HG03064 (cell line): ENCODE measurements around the gene CALR3.
"Not testable (repeated sequence)": the region's sequence is repeated elsewhere in the genome, so short reads cannot be mapped to it uniquely, and the experiment has no call there.

Source experiments
- ATAC-seq: cut with Tn5 transposase; IDR thresholded peaks from one replicate; pipeline ENCODE4 v1.9.1; 2021; ENCODE audit warnings: low read depth; ENCODE audit not compliant: unreplicated experiment

The CALR3 gene, protein sequence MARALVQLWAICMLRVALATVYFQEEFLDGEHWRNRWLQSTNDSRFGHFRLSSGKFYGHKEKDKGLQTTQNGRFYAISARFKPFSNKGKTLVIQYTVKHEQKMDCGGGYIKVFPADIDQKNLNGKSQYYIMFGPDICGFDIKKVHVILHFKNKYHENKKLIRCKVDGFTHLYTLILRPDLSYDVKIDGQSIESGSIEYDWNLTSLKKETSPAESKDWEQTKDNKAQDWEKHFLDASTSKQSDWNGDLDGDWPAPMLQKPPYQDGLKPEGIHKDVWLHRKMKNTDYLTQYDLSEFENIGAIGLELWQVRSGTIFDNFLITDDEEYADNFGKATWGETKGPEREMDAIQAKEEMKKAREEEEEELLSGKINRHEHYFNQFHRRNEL

DNA sequence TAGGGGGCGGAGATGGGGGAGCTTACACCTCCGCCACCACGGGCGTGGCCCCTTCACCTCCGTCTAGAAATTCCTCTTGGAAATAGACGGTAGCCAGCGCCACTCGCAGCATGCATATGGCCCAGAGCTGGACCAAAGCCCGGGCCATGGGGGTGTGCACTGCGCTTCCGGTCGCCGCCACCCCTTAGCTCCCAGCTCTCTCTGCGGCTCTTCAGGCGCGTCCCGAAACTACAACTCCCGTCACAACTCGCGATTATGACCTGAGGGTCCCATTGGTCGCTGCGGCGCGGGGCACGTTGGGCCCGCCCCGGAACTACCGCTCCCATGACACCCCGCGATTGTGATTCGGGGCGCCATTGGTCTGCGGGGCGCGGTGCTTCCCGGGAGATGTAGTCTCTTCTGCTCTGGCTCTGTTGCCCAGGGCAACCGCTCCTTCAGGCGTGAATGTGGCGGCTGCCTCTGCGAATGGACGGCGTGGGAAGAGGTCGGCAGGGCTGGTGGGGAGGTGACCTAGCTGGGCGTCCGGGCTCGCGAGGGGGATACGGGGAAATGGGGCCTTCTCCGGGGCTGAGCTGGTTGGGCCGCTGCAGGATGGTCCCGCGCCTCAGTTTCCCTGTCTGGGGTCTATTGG, at the start of gene CALR3, which contains the start of gene C19orf44:
CALR3 (minus strand) TSS at position 186 of the 631 bp plus-strand sequence; CDS start at position 148, 38 bp downstream.
C19orf44 (plus strand) TSS at position 413 of the 631 bp plus-strand sequence. CDS start 4,399 bp downstream, outside the sequence.
- ATAC-seq = peak; percentile 92

DNA sequence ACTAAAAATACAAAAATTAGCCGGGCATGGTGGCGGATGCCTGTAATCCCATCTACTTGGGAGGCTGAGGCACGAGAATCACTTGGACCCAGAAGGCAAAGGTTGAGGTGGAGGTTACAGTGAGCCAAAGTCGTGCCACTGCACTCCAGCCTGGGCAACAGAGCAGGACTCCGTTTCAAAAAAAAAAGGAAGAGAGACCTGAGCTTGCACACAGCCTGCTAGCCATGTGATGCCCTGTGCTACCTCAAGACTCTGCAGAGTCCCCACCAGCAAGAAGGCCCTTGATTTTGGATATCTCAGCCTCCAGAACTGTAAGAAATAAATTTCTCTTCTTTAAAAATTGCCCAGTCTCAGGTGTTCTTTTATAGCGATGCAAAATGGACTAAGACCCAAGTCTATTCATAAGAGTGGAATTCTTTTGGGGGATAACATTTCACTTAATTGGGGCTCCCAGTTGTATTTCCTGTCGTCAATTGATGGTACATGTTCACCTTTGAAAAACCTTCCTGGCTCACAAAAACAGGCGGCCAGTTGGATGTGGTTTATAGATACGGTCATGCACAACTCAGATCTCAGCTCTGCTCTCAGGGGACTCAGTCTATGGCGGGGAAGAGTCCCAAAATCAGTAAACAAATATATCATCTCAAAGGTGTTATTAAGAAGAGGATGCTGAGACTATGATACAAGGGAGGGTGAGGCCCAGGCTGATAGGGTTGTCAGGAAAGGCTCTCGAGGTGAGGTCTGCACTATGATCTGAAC, 48.7 kb upstream of the CALR3 start:
- no peak for ATAC-seq

DNA sequence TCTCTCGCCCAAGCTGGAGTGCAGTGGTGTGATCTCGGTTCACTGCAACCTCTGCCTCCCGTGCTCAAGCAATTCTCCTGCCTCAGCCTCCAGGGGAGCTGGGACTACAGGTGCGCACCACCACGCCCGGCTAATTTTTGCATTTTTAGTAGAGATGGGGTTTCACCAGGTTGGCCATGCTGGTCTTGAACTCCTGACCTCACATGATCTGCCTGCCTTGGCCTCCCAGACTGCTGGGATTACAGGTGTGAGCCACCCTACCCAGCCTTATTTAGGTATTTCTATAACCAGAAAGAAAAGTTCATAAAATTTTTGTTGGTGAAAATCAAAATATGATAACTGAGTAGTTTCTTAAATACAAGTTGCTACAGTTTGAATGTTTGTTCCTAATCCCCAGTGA, 47.8 kb upstream of the CALR3 start:
- not testable (repeated sequence) for ATAC-seq

DNA sequence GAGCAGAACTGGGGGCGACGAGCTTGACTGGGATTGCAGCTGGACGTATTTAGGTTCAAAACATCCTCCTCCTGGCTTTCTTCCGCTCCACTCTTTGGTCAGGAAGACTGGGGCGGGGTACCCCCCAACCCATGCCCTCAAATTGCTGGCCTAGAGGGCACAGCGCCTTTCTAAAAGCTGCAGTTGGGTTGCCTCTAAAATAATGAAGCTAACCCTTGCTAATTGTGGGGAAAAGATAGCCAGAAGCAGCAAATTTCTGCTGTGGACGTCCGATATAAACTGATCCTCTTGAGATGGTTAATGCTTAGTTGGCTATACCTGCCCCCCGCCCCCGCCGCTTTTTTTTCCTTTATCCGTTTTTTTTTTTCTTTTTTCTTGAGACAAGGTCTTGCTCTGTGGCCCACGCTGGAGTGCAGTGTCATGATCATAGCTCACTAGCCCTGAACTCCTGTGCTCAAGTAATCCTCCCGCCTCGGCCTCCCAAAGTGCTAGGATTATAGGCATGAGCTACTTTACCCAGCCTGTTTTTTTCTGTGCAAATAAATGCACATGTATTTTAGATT, 47.0 kb upstream of the CALR3 start:
- ATAC-seq = no peak

DNA sequence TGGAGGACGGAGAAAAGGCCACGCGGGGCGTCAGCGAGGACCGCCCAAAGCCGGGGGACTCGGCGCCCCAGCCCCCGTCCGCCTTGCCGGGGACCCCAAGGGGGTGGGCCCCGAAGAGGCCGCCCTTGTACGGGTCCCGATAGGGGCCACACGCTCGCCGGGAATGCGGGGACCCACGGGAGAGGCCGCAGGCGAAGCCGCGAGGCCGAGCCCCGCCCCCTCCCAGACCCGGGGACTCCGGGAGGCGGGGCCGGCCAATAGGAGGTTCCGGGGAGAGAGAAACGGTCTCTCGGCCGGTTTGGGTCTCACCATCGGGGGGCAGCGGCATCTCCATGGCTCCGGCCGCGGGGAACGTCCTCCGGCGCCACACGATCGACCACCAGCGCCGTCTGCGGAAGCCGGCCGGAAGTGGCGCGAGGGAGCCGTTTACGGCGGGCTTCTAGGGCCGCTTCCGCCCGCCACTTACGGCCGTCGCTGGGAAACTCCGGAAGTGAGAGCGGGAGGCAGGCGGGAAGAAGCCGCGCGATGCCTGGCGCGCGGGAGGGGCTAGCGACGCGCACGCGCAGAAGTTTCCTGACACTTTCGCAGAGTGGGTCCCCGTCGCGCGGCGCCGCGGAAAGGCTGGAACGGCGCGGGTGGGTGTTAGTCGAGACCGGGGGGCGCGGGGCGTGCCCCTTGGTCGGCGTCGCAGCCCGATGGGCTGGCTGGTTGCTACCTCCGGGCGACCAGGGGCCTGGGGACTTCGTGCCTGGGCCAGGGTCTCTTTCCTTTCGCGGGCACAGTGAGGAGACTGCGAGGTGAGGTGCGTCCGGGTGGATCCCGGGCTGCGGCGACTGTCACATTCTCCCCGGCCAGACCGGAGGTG, 46.3 kb upstream of the CALR3 start, which contains the start of gene CHERP:
CHERP (minus strand) TSS at position 393 of the 865 bp plus-strand sequence; CDS start at position 334, 59 bp downstream.
- ATAC-seq = peak; percentile 67

DNA sequence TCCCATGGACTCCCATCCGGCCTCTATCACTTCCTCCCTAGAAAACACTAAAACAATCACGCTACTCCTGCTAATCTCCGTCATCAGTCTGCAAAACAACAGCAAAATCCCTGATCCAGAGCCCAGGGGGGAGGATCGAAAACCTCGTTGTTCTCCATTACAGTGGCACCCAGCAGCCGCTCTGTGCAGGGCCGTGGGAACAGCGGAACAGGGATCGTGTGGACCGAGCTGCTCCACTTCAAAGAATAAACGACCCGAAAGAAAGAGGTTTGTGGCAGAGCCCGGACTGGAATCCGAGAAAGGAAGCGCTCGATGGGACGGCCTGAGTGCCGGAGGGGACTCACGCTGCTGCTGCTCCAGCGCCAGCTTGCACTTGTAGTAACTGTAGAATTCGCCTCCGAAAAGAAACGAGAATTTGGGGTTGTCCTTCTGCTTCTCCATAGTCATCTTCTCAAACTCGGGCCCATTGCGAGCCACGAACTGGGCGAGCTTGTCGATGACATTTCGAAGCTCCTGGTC, 45.6 kb upstream of the CALR3 start:
- no peak for ATAC-seq

DNA sequence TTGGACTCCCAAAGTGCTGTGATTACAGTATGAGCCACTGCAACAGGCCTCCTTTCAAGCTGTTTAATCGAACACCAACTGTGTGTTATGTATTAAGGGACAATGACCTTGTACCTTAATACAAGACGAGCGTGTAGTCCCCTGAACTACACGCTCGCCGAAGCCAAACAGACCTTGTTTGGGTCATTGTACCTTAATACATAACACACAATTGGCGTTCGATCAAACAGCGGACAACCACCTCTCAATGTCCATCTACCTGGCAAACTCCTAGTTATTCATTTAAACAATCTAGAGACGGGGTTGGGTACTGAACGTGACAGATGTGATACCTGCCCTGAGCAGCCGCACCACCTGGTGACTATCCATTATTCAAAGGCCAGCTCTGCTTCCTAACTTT, 45.0 kb upstream of the CALR3 start:
- no peak for ATAC-seq

DNA sequence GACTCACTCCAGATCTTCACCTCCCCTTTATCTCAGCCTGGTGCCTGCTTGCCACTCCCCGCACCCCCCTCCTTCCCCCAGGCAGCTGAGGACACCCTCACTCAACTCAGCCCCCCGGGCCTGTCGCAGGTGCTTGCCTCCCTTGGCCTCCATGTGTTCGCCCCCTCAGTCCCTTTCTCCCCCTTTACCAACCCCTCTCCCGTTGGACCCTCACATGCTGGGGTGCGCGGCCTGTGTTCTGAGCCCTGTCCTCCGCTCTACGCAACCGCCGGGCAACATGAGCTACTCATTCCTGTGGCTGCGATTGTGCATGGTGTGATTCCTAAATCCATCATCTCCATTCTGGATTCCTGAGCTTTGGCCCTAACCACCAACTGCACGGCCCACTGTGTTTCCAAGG, 41.1 kb upstream of the CALR3 start:
- ATAC-seq = no peak

DNA sequence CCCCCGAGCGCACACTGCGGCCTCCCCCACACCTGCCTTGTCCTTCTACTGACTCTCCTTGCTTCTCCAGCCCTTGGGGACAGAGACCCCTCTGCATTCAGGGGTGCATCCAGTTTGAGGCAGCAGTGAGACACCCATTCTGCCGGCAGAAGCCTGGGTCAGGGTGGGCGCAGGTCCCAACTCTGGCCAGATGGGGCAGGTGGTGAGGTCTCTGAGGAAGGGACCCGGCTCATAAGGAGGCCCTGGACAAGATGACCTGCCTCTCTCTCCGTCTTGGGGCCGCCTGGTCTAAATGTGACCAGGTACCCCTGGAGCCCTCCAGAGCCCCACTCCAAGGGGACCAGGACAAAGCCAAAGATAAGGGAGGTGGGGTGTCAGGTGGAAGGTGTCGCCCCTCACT, 40.2 kb upstream of the CALR3 start:
- no peak for ATAC-seq

DNA sequence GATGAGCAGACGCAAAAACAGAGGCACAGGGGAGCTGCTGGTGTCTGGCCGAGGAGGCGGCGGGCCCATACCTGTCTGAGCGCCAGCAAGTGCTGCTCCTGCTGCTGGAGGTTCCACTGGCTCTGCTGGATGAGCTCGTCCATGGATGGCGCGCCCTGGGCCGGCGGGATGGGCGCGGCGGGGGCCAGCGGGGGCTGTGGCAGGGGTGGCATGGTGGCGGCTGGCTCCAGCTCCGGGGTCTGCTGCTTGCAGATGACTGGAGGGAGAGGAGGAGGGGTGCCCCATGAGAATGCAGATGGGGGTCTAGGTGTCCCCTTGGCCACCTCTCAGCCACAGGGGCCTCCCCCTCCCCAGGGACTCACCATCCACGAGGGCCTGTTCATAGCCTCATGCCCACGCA, 39.4 kb upstream of the CALR3 start:
- ATAC-seq = no peak

DNA sequence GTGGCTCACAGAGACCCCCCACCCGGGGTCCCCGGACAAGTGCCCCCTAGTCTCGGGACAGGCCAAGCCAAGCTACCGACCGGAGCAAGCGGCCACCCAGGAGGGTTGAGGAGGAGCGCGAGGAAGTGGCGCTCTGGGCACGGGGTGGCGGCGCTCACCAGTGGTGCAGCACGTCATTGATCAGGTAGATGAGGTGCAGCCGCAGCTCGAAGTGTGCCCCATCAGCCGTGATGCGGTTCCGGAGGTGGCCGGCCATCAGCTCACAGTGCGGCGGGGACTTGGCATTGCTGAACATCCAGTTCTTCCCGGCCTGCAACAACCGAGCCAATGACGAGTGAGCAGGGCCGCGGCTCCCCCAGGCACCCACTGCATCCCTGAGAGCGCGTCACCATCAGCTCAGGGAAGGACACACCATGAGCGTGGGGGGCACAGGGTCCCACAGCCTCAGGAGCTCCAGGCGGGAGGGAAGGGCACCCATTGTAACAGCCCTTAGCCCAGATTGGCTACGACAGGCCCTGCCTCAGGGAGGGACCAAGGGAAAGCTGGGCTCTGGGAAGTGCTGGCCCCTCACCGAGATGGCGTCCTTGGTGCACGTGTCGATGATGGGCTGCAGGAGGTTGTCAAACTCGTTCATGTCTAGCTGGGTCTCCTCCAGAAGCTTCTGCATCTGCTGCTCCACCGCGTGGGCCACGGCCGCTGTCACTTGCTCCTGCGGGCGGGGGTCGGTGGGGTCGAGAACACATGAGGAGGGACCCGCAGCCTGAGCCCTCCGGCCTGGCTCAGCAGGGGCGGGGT, 36.7 kb upstream of the CALR3 start:
- ATAC-seq = no peak

DNA sequence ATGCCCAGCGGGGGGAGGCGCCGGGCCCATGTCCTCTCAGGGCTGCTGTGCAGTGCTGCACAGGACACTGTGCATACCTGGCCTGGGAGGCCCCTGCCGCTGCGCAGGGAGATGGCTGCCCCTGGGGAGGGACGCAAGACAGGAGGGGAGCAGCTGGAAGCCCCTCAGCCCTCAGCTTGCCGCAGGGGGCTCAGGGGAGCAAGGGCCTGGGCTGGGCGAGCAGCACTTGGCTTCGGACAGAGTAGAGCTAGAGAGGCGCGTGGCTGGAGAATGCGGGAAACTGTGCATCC, 35.4 kb upstream of the CALR3 start:
- no peak for ATAC-seq

DNA sequence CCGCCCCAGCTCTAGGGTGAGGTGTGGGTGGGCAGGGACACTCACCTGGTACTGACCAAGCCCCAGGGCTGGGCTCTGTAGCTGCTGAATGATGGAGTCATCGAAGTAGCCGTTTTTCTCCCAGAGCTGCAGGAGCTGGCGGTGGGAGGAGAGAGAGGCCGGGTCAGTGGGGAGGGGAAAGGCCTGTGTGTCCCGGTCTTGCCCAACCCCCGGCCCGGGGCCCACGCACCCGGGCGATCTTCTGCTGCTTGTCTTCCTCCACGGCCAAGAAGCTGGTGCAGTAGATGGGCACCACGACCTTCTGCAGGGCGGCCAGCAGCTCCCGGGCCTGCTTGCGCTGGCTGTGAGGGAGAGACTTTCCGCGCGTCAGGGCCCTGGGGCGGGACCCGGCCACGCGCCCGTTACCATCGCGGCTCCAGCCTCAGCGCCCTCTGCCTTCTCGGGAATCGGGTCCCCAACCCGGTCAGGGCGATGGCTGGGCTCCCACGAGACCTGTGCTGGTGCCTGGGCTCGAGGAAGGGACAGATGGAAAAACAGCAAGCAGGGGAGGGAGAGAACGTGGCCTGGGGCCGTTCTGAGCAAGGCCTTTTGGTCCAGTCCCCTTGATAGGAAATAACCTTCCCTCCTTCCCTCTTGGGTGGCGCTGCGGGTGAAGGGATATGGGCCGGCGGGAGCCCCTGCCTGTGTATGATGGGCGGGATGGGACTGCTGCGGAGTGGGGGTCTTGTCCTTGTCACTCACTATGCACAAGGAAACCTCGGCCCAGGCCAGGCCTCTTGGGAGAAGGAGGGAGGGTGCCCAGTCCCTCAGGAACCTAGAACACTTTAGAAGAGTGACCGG, 34.8 kb upstream of the CALR3 start:
- ATAC-seq = no peak

DNA sequence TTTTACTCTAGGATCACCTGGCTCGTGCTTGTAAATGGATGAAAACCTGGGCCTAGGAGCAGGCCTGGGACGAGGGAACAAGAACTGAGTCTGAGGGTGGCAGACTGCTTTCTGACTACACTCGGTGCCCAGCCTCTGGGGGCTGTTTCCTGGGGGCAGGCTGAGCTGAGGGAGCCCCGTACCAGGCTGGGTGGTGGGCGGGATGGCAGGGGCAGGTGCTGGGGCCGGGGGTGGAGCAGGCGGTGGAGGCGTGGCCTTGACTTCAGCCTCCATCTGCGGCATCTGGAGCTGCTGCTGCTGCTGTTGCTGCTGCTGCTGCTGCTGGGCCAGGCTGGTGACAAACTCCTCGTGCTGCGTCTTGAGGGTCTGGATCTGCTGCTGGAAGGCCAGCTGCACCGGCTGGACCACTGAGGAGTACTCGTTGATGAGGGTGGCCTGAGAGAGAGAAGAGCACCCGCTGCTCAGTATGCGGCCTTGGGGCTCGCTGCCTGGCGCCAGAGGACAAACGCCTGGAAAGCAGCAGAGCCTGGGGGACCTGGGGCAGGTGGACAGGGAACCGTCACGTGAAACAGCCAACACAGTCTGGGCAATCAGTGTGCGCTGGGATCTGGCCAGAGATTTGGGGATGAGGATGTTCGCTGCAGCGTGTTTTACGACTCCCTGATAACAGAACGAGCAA, 33.6 kb upstream of the CALR3 start:
- ATAC-seq = no peak

DNA sequence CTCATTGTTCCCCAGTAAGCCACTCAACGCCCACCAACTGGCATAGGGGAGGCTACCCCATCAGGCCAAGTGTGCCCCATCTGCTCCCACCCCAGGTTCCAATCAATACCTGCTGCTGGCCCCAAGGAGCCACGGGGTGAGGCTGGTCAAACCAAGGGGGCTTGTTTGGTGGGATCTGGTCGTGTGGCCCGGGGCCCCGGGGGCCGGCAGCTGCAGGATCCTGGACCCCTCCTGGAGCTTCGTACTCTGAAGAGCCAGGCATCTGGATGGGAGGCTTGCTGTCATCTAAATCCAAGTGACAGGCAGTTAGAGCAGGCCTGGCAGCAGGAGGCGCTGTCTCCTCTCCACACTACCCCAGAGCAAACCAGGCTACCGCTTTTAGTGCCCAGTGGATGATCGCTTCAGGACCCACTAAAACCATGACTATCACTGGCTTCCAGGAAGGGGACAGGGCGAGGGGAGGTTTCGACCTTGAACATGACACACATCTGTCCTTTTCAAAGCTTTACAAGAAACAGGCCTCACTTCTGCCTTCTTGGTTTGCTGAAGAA, 32.1 kb upstream of the CALR3 start:
- no peak for ATAC-seq

DNA sequence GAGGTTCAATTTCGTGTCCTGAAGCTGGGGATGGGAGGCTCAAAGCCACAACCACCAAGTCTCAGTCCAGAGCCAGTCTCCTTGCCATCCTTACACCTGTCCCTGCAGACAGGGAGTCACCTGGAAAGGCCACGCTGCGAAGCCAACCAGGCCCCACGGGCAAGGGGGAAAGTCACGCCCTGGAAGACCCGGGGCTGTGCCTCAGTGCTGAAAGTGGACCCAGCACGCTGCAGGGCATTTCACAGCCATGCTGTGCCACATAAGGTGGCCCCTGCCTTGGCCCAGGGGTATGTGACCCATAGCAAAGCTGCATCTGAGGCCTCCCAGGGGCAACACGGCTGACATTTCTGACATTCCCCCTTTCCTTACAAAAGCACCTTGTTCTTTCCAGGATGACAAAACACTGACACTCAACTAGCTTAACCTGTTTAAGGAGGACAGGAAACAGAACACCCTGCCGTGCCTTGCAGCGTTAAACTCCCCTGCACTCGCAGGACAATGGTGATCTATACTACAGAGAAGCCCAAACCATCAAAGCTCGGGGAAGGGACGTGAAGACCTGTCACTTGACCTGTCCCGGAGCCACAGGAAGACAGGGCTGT, 31.5 kb upstream of the CALR3 start:
- ATAC-seq = no peak
